Measurements from ENCODE around the gene APLNR. TPM values are rescaled to one million over a fixed set of nuclear protein-coding genes. Genes with fewer than 3 reads are reported as not detected.

Gene APLNR
- total RNA-seq, 1 experiment from 2014 or later = 0.39 TPM

- H4K20me1 ChIP-seq (ENCODE audit: control insufficient read depth, insufficient read depth, insufficient read length) = no peaks in the 10 kb centered on the region
- Mint-ChIP-seq H3K27me3 (ENCODE audit: low read depth) (peaks cover 5% of the 10 kb centered on the region), H3K36me3 (ENCODE audit: insufficient read depth in 1 of 3, low read depth in 3 of 3) (peaks cover 0 to 2% (median 0%) of the 10 kb centered on the region in 3 experiments; a peak in 2 of 7 replicates), H3K9me3 (no peaks in the 10 kb centered on the region; a peak in 1 of 5 replicates), H3K27ac (no peak overlapping the region; a peak in 1 of 7 replicates), H3K4me3 (no peak overlapping the region), H3K4me1 (peaks cover 23 to 24% of the 10 kb centered on the region in 2 experiments)
- no peaks in the 10 kb centered on the region for H3K27me3 ChIP-seq (ENCODE audit: insufficient read depth, low read length)
- H2BK12ac ChIP-seq (ENCODE audit: insufficient read length, low read depth, low read length) = no peak overlapping the region
- no peak overlapping the region for H2BK120ac ChIP-seq (ENCODE audit: low read depth, low read length, poor library complexity, severe bottlenecking)
- H3K4me1 ChIP-seq (ENCODE audit: insufficient read depth, low read length) = no peaks in the 10 kb centered on the region
- no peak overlapping the region for H3K14ac ChIP-seq (ENCODE audit: insufficient read depth, low read length)
- H3K9me3 ChIP-seq (ENCODE audit: control insufficient read depth, low read depth, low read length) = no peaks in the 10 kb centered on the region
- H4K5ac ChIP-seq (ENCODE audit: insufficient read length, low read depth, low read length) = no peak overlapping the region
- H3K79me1 ChIP-seq (ENCODE audit: insufficient read depth, low read depth, low read length, poor library complexity, severe bottlenecking) = no peaks in the 10 kb centered on the region
- no peak overlapping the region for H3K56ac ChIP-seq (ENCODE audit: insufficient read length, low read depth, low read length)
- no peak overlapping the region for H2AFZ ChIP-seq (ENCODE audit: low read length)
- no peak overlapping the region for H4K8ac ChIP-seq (replicated peaks; ENCODE audit: insufficient read length, low read depth, low read length)
- no peak overlapping the region for H3K4me2 ChIP-seq (ENCODE audit: insufficient read depth, insufficient read length, low read length)
- no peak overlapping the region for H2AK5ac ChIP-seq (ENCODE audit: insufficient read length, low read length)
- H4K91ac ChIP-seq (ENCODE audit: insufficient read length, low read depth, low read length) = no peak overlapping the region
- no peaks in the 10 kb centered on the region for H3K23me2 ChIP-seq (ENCODE audit: insufficient read length, low read depth, low read length, poor library complexity, severe bottlenecking)
- DNase-seq = no peak
- no peak for TF ChIP-seq CTCF (conservative IDR thresholded peaks at IDR 0.05)
- H2BK15ac ChIP-seq (ENCODE audit: low read depth, low read length) = no peak overlapping the region
- H3K18ac ChIP-seq (ENCODE audit: insufficient read length, low read depth, low read length) = no peak overlapping the region
- H2BK20ac ChIP-seq (ENCODE audit: low read depth, low read length, poor library complexity, severe bottlenecking) = no peak overlapping the region
- no peak overlapping the region for H3K27ac ChIP-seq (ENCODE audit: insufficient read length, low read depth, low read length)
- no peak overlapping the region for H3K23ac ChIP-seq (ENCODE audit: insufficient read length, low read depth, low read length)
- H3T11ph ChIP-seq (ENCODE audit: low read length) = no peak overlapping the region
- no peaks in the 10 kb centered on the region for H3K79me2 ChIP-seq (ENCODE audit: insufficient read depth, low read length)
- no CpG with 5 or more reads among the region's 9 CpGs for WGBS (ENCODE audit: extremely low coverage, insufficient read length, low lambda C conversion rate)
- no peak overlapping the region for H3K9ac ChIP-seq (ENCODE audit: extremely low read depth, insufficient read length, low read length)
- H3K4ac ChIP-seq (ENCODE audit: low read depth, low read length) = no peak overlapping the region
- H2BK5ac ChIP-seq (ENCODE audit: insufficient read length, low read length) = no peak overlapping the region
Measured at GRCh38 chr11:57191311-57192219, 45.5 kb downstream of the APLNR start.
